GM19324 (cell line): Measurements from ENCODE around the gene CFAP47.
"Not testable (repeated sequence)": the region's sequence is repeated elsewhere in the genome, so short reads cannot be mapped to it uniquely, and the experiment has no call there.

ENCODE experiments used
- ATAC-seq: cut with Tn5 transposase; IDR thresholded peaks from one replicate; pipeline ENCODE4 v1.9.1; 2021; ENCODE audit warnings: mild to moderate bottlenecking, moderate library complexity; ENCODE audit not compliant: unreplicated experiment, low FRiP score

The CFAP47 gene

GRCh38 chrX:36214924-36215323 is 295.4 kb downstream of the CFAP47 start:
- ATAC-seq: no peak

GRCh38 chrX:36218801-36219200 is 299.3 kb downstream of the CFAP47 start:
- ATAC-seq: no peak

- not testable (repeated sequence) for ATAC-seq
Measured at GRCh38 chrX:36234840-36235528, 315.4 kb downstream of the CFAP47 start.

- no peak for ATAC-seq
Measured at GRCh38 chrX:36241397-36241796, 321.9 kb downstream of the CFAP47 start.

- ATAC-seq: no peak
Measured at GRCh38 chrX:36266155-36266554, 346.6 kb downstream of the CFAP47 start.

- no peak for ATAC-seq
Measured at GRCh38 chrX:36310136-36310535, 390.6 kb downstream of the CFAP47 start.

GRCh38 chrX:36314303-36314702 is 394.8 kb downstream of the CFAP47 start:
- ATAC-seq: no peak

GRCh38 chrX:36334572-36334971 is 415.0 kb downstream of the CFAP47 start:
- no peak for ATAC-seq

GRCh38 chrX:36336751-36337150 is 417.2 kb downstream of the CFAP47 start:
- ATAC-seq: no peak

GRCh38 chrX:36344301-36344700 is 424.8 kb downstream of the CFAP47 start:
- ATAC-seq: no peak

- no peak for ATAC-seq
Measured at GRCh38 chrX:36348509-36348908, 429.0 kb downstream of the CFAP47 start.

- no peak for ATAC-seq
Measured at GRCh38 chrX:36357855-36358254, 438.3 kb downstream of the CFAP47 start.

- no peak for ATAC-seq
Measured at GRCh38 chrX:36364262-36364661, 444.7 kb downstream of the CFAP47 start.

GRCh38 chrX:36383495-36383894 is 464.0 kb downstream of the CFAP47 start:
- ATAC-seq: no peak

- ATAC-seq: no peak
Measured at GRCh38 chrX:36388901-36389300, 469.4 kb downstream of the CFAP47 start.

- no peak for ATAC-seq
Measured at GRCh38 chrX:36401774-36402173, 482.2 kb downstream of the CFAP47 start.

GRCh38 chrX:36407836-36408235 is 488.3 kb downstream of the CFAP47 start:
- ATAC-seq: no peak

GRCh38 chrX:36414056-36414455 is 494.5 kb downstream of the CFAP47 start:
- ATAC-seq: no peak

GRCh38 chrX:36422368-36422767 is 502.8 kb downstream of the CFAP47 start:
- no peak for ATAC-seq

- ATAC-seq: no peak
Measured at GRCh38 chrX:36431819-36432218, 512.3 kb downstream of the CFAP47 start.

GRCh38 chrX:36434522-36434921 is 515.0 kb downstream of the CFAP47 start:
- no peak for ATAC-seq
